Natural killer cell (primary cell): ENCODE measurements around the gene EDC3. TPM values are rescaled to one million over a fixed set of nuclear protein-coding genes. Genes with fewer than 3 reads are reported as not detected.

Experiments
- ATAC-seq, 3 donors: fragments of 150-1000 bp in 2 of 3; fragments of 200-7000 bp in 1 of 3; cut with Tn5 transposase; 1 replicate in 1 of 3; 2 replicates in 2 of 3; pipeline ENCODE4 v1.10.0; 2021; ENCODE audit warnings: mild to moderate bottlenecking in 2 of 3, moderate library complexity in 2 of 3
- DNase-seq, 2 donors: peaks; one replicate each; pipeline versions ENCODE4 v3.0.0 to v3.0.0-alpha.2; 2013 to 2021; ENCODE audit warnings: mixed read lengths in 1 of 2
- H3K27ac ChIP-seq: one replicate; pipeline ENCODE4 v1.5.1; 2013; ENCODE audit warnings: mild to moderate bottlenecking, low read length
- H3K27me3 ChIP-seq: one replicate; pipeline ENCODE4 v1.6.1; 2013; ENCODE audit warnings: low read length; ENCODE audit not compliant: control insufficient read depth, insufficient read depth
- H3K36me3 ChIP-seq: one replicate; pipeline ENCODE4 v1.6.1; 2013; ENCODE audit warnings: low read length; ENCODE audit not compliant: control insufficient read depth, insufficient read depth
- H3K4me1 ChIP-seq: one replicate; pipeline ENCODE4 v1.6.1; 2013; ENCODE audit warnings: low read length; ENCODE audit not compliant: control insufficient read depth, insufficient read depth
- H3K4me3 ChIP-seq: one replicate; pipeline ENCODE4 v1.5.1; 2013; ENCODE audit warnings: low read length
- H3K9me3 ChIP-seq: one replicate; pipeline ENCODE4 v1.6.1; 2013; ENCODE audit warnings: low read length; ENCODE audit not compliant: control insufficient read depth, insufficient read depth
- H3K27ac Mint-ChIP-seq, 2 donors: one replicate each; pipeline ENCODE4 v1.8.0; 2022; ENCODE audit warnings: mild to moderate bottlenecking in 2 of 2, mixed read lengths in 2 of 2, moderate library complexity in 1 of 2
- H3K27me3 Mint-ChIP-seq, 2 donors: one replicate each; pipeline ENCODE4 v1.8.0; 2022; ENCODE audit warnings: low read depth in 2 of 2, mixed read lengths in 2 of 2
- H3K36me3 Mint-ChIP-seq: one replicate; pipeline ENCODE4 v1.8.0; 2022; ENCODE audit warnings: mixed read lengths
- H3K4me1 Mint-ChIP-seq, 2 donors: one replicate each; pipeline ENCODE4 v1.8.0; 2022; ENCODE audit warnings: mixed read lengths in 2 of 2
- H3K4me3 Mint-ChIP-seq: one replicate; pipeline ENCODE4 v1.8.0; 2022; ENCODE audit warnings: mild to moderate bottlenecking, moderate library complexity, mixed read lengths
- H3K9me3 Mint-ChIP-seq, 2 donors: one replicate each; pipeline ENCODE4 v1.8.0; 2022; ENCODE audit warnings: mixed read lengths in 2 of 2
- CTCF ChIP-seq: fragments of 200-600 bp; IDR thresholded peaks from one replicate; pipeline ENCODE4 v1.8.0; 2022; ENCODE audit warnings: antibody characterized with exemption
- WGBS: methylation state at CpG from one replicate; pipeline ENCODE4 v1.1.7; 2013; ENCODE audit warnings: missing lambda C conversion rate; ENCODE audit not compliant: insufficient coverage; 5-methylcytosine and 5-hydroxymethylcytosine counted together
- intact Hi-C: fragments of 100-400 bp; cut with micrococcal nuclease; formaldehyde crosslinking; loops from one replicate; pipeline ENCODE4 v1.14.2; 2022
- total RNA-seq, 4 donors: library from RNA; stranded (reverse); fragments of 120-200 nt in 1 of 4; gene quantifications; one replicate each; pipeline versions ENCODE4 v1.2.3 to v1.2.4, GENCODE V29; 2013 to 2022

The EDC3 gene
- total RNA-seq, 3 donors from 2014 or later (not counting 1 experiment from before 2014, with no cell fraction given), result 22.4 to 39.2 (median 32.6) TPM

- H3K27me3 Mint-ChIP-seq, result peaks cover 5 to 16% of the 10 kb centered on the region in 2 donors
- DNase-seq (no peak), ATAC-seq (no peak)
- Histone ChIP-seq H3K36me3 (no peaks in the 10 kb centered on the region), H3K4me1 (peaks cover 13% of the 10 kb centered on the region), H3K27ac (no peak overlapping the region), H3K9me3 (no peaks in the 10 kb centered on the region), H3K27me3 (peaks cover 6% of the 10 kb centered on the region), H3K4me3 (peak overlapping the region; percentile 58)
- no peaks in the 10 kb centered on the region for H3K9me3 Mint-ChIP-seq
- 59% methylated on average over 2 of the region's 2 CpGs for WGBS
- peaks cover 30 to 35% of the 10 kb centered on the region in 2 donors for H3K4me1 Mint-ChIP-seq
- TF ChIP-seq CTCF, result no peak
- intact Hi-C loops, result no loop called here
- peak overlapping the region; percentile 97 to 99 for H3K27ac Mint-ChIP-seq
- no peaks in the 10 kb centered on the region for H3K36me3 Mint-ChIP-seq
- H3K4me3 Mint-ChIP-seq, result peak overlapping the region; percentile 100
These were observed 984 bp upstream of the EDC3 start for GRCh38 chr15:74696808-74697207.

GRCh38 chr15:74696398-74696729, 540 bp upstream of the EDC3 start:
- H3K4me1 Mint-ChIP-seq, result peaks cover 30 to 35% of the 10 kb centered on the region in 2 donors
- ATAC-seq (peak in 1 of 3 donors; percentile 5), DNase-seq (no peak)
- no peaks in the 10 kb centered on the region for H3K9me3 Mint-ChIP-seq
- intact Hi-C loops, result no loop called here
- Histone ChIP-seq H3K27ac (peak overlapping the region; percentile 80), H3K36me3 (no peaks in the 10 kb centered on the region), H3K4me3 (peak overlapping the region; percentile 58), H3K27me3 (peaks cover 5% of the 10 kb centered on the region), H3K4me1 (peaks cover 13% of the 10 kb centered on the region), H3K9me3 (no peaks in the 10 kb centered on the region)
- H3K36me3 Mint-ChIP-seq, result no peaks in the 10 kb centered on the region
- peak overlapping the region; percentile 97 to 99 for H3K27ac Mint-ChIP-seq
- 4% methylated on average over 10 of the region's 10 CpGs for WGBS
- TF ChIP-seq CTCF, result no peak
- H3K27me3 Mint-ChIP-seq, result peaks cover under 1 to 12% of the 10 kb centered on the region in 2 donors
- peak overlapping the region; percentile 100 for H3K4me3 Mint-ChIP-seq

- 100% methylated on average over 1 of the region's 1 CpG for WGBS
- ATAC-seq, result no peak
- peaks cover 30 to 35% of the 10 kb centered on the region in 2 donors for H3K4me1 Mint-ChIP-seq
These were observed 3.5 kb downstream of the EDC3 start for GRCh38 chr15:74692327-74692726.

More at GRCh38 chr15:74692327-74692726, 3.5 kb downstream of the EDC3 start:
- Histone ChIP-seq H3K4me1 (peaks cover 13% of the 10 kb centered on the region), H3K9me3 (no peaks in the 10 kb centered on the region), H3K27ac (no peak overlapping the region), H3K27me3 (no peaks in the 10 kb centered on the region), H3K4me3 (no peak overlapping the region), H3K36me3 (no peaks in the 10 kb centered on the region)
- Mint-ChIP-seq H3K36me3 (no peaks in the 10 kb centered on the region), H3K27ac (no peak overlapping the region), H3K9me3 (no peaks in the 10 kb centered on the region), H3K27me3 (no peaks in the 10 kb centered on the region), H3K4me3 (no peak overlapping the region)
- intact Hi-C loops, result no loop called here
- no peak for DNase-seq
- no peak for TF ChIP-seq CTCF
